Thyroid gland (tissue), 4 donors: ENCODE measurements around the gene TRIM68. TPM values are rescaled to one million over a fixed set of nuclear protein-coding genes. Genes with fewer than 3 reads are reported as not detected.

Experiments used
- DNase-seq, 2 donors: peaks; one replicate each; pipeline ENCODE4 v3.0.0-alpha.2; 2019
- H3K27ac ChIP-seq, 3 donors: fragments of 200-600 bp; sonication (generic); 1 replicate in 2 of 3; 2 replicates in 1 of 3; pipeline ENCODE4 v1.5.1; 2016 to 2019; ENCODE audit warnings: mild to moderate bottlenecking in 1 of 3, moderate library complexity in 1 of 3
- H3K27me3 ChIP-seq: fragments of 200-600 bp; sonication (generic); one replicate; pipeline ENCODE4 v1.5.1; 2019
- H3K36me3 ChIP-seq, 2 donors: fragments of 200-600 bp; sonication (generic); one replicate each; pipeline ENCODE4 v1.5.1; 2016 to 2019
- H3K4me1 ChIP-seq, 2 donors: fragments of 200-600 bp; sonication (generic); one replicate each; pipeline ENCODE4 v1.5.1; 2017 to 2019
- H3K4me3 ChIP-seq, 3 donors: fragments of 200-600 bp; sonication (generic); replicated peaks in 1 of 3; 1 replicate in 2 of 3; 2 replicates in 1 of 3; pipeline ENCODE4 v1.5.1; 2016; ENCODE audit warnings: mild to moderate bottlenecking in 1 of 3
- H3K9me3 ChIP-seq: fragments of 200-600 bp; sonication (generic); one replicate; pipeline ENCODE4 v1.5.1; 2017
- POLR2A ChIP-seq, 2 donors: fragments of 450-650 bp; IDR thresholded peaks; one replicate each; pipeline ENCODE4 v1.6.1; 2017; ENCODE audit warnings: antibody characterized with exemption in 2 of 2, mild to moderate bottlenecking in 2 of 2, moderate library complexity in 1 of 2
- WGBS, 2 donors: methylation state at CpG; one replicate each; pipeline ENCODE4 v1.1.5; 2017; 5-methylcytosine and 5-hydroxymethylcytosine counted together
- intact Hi-C: fragments of 100-400 bp; cut with DNase I; formaldehyde crosslinking; loops from one replicate; pipeline ENCODE4 v1.15.1; 2023
- total RNA-seq, 4 donors: library from RNA; depleted of rRNA; stranded (reverse); fragments of >200 nt; gene quantifications; one replicate each; pipeline ENCODE4 v1.2.3, GENCODE V29; 2016
- TF ChIP-seq, protein P1 (sequence below), 6 experiments: fragments of 200-600 bp in 3 of 6; fragments of 450-650 bp in 3 of 6; sonication (generic) in 3 of 6; IDR thresholded peaks; one replicate each; pipeline ENCODE4 v1.5.1; 2016 to 2019; ENCODE audit warnings: antibody characterized with exemption in 6 of 6, mild to moderate bottlenecking in 2 of 6, inconsistent platforms in 1 of 6, moderate library complexity in 1 of 6

Gene TRIM68
- total RNA-seq, 4 donors from 2014 or later = 26.4 to 40.2 (median 36.2) TPM

DNA sequence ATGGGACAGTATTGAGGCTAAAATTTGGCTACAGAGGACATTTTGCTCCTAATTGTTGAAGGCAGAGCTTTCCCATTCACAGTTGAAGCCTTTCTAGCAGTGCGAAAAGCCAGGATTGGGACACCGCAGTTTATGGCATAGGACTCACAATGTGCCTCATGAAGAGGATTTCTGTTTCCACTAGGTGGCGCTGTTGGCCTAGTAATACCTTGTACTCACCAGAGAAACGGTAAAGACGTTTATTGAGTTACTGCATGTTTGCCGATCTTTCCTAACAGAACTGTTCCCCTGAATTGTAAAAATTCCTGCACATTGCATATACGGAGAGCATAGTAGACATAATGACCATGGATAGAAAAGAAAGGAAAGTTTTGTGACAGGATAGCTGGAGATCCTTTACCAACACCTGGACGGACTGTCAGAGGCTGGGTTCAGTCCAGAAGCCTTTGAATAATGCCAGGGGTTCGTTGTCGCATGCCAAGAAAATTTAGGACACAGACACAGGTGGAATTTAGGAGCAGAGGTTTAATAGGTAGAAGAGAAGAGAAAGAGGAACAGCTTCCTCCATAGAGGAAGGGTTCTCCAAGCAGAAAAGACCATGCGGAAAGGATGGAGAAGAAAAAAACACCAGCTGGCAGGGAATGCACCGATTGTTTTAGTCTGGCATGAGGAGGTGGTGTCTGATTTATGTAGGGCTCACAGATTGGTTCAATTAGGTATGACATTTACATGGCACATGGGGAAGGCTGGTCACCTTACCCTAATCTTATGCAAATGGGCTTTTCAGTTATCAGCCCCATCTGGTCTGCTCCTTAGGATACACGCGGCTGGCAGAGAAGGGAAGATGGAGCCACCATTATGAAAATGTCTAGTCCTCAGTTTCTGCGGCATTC, 18.4 kb upstream of the TRIM68 start:
- Histone ChIP-seq H3K4me3 (no peak overlapping the region), H3K4me1 (no peaks in the 10 kb centered on the region), H3K27ac (no peak overlapping the region), H3K9me3 (no peaks in the 10 kb centered on the region), H3K36me3 (no peaks in the 10 kb centered on the region), H3K27me3 (no peaks in the 10 kb centered on the region)
- no peak for TF ChIP-seq POLR2A (IDR thresholded peaks at IDR 0.05)
- TF ChIP-seq, protein P1, sequence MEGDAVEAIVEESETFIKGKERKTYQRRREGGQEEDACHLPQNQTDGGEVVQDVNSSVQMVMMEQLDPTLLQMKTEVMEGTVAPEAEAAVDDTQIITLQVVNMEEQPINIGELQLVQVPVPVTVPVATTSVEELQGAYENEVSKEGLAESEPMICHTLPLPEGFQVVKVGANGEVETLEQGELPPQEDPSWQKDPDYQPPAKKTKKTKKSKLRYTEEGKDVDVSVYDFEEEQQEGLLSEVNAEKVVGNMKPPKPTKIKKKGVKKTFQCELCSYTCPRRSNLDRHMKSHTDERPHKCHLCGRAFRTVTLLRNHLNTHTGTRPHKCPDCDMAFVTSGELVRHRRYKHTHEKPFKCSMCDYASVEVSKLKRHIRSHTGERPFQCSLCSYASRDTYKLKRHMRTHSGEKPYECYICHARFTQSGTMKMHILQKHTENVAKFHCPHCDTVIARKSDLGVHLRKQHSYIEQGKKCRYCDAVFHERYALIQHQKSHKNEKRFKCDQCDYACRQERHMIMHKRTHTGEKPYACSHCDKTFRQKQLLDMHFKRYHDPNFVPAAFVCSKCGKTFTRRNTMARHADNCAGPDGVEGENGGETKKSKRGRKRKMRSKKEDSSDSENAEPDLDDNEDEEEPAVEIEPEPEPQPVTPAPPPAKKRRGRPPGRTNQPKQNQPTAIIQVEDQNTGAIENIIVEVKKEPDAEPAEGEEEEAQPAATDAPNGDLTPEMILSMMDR (IDR thresholded peaks at IDR 0.05) = peak in 5 of 6 experiments; percentile 51 to 75 (median 58)
- DNase-seq = peak; percentile 70 to 82
- intact Hi-C loops = no loop called here
- 43% methylated on average over 15 of the region's 15 CpGs for WGBS, 2 donors

DNA sequence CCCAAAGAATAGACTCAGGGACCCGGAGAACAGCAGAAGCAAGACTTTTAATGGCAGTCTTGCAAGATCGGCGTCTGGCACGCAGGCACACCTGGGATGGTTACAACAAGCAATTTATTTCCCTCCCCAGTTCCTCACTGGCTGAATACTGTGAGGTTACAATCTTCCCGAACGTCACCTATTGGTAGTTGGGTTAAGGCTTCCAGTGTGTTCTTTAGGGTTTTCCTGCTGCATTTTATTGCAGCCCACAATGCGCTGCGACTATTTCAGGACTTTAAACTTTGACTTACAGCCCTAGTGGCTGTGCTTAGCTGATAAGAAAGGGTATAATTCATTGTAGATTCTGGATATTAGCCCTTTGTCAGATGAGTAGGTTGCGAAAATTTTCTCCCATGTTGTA, 11.5 kb upstream of the TRIM68 start:
- TF ChIP-seq, protein P1 (IDR thresholded peaks at IDR 0.05) = no peak
- TF ChIP-seq POLR2A (IDR thresholded peaks at IDR 0.05) = no peak
- no peaks in the 10 kb centered on the region for H3K36me3 ChIP-seq
- 80 to 85% methylated on average over 9 of the region's 9 CpGs for WGBS, 2 donors
- H3K27ac ChIP-seq = no peak overlapping the region
- no peaks in the 10 kb centered on the region for H3K4me1 ChIP-seq
- no peak overlapping the region for H3K4me3 ChIP-seq
- DNase-seq = no peak
- H3K27me3 ChIP-seq = no peaks in the 10 kb centered on the region
- H3K9me3 ChIP-seq = no peaks in the 10 kb centered on the region
- intact Hi-C loops = no loop called here

DNA sequence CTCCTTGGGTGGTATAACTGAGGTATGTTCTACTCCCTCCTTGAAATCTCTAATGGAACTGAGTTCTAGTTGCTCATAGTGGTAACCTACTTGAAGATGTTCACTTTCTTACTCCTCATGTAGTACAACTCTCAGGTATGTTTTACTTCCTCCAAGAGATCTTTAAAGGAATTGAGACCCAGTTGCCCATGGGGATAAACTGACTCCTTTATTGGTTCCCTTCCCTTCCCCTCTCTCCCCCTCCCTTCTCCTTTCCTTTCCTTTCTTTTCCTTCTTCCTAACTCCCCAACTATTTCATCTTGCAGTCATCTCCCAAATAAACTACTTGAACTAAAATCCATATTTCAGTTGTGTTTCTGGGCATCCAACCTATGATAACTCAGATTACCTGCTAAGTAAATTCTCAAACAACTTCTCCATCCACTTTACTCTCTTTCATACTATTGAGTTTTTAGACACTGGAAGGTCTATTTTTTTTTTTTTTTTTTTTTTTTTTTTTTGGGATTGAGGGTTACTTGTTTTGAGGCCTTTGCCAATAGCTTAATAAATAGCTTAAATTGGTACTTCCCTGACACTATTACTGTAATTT, 7.9 kb upstream of the TRIM68 start:
- no peaks in the 10 kb centered on the region for H3K27me3 ChIP-seq
- H3K27ac ChIP-seq = no peak overlapping the region
- DNase-seq = no peak
- intact Hi-C loops = no loop called here
- H3K9me3 ChIP-seq = no peaks in the 10 kb centered on the region
- no peak overlapping the region for H3K4me3 ChIP-seq
- TF ChIP-seq, protein P1 (IDR thresholded peaks at IDR 0.05) = no peak
- no peak for TF ChIP-seq POLR2A (IDR thresholded peaks at IDR 0.05)
- no peaks in the 10 kb centered on the region for H3K36me3 ChIP-seq
- no peaks in the 10 kb centered on the region for H3K4me1 ChIP-seq

DNA sequence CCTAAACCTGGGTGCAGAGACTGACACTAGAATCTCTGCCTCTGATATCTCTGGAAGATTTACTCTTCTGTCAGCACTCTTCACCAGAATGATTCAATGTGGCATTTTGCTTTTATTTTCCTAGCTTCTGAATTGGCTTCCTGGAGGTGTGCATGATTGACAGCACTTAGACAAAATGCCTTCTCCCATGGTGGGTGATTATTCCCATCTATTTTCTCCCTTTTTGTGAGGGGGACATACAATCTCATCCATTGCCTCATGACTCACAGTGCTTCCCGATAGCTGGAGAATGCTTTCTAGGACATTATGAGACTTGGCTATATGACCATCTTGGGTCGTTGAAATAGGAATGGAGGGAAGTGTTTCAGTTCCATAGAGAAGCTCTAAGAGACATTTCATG, 4.0 kb upstream of the TRIM68 start:
- Histone ChIP-seq H3K27ac (no peak overlapping the region), H3K9me3 (no peaks in the 10 kb centered on the region), H3K4me3 (no peak overlapping the region), H3K4me1 (peaks cover under 1 to 8% of the 10 kb centered on the region in 2 donors), H3K36me3 (no peaks in the 10 kb centered on the region), H3K27me3 (no peaks in the 10 kb centered on the region)
- no peak for TF ChIP-seq POLR2A (IDR thresholded peaks at IDR 0.05)
- TF ChIP-seq, protein P1 (IDR thresholded peaks at IDR 0.05) = no peak
- no peak for DNase-seq
- intact Hi-C loops = no loop called here
- 90 to 94% methylated on average over 2 of the region's 2 CpGs for WGBS, 2 donors
